Suppressor macrophage treated with lipopolysaccharide for 4 hours (primary cell): Measurements from ENCODE around the gene OR6A2.

ENCODE experiments used
- DNase-seq: peaks from one replicate; pipeline ENCODE4 v3.0.0-alpha.2; 2020

Gene OR6A2

DNA sequence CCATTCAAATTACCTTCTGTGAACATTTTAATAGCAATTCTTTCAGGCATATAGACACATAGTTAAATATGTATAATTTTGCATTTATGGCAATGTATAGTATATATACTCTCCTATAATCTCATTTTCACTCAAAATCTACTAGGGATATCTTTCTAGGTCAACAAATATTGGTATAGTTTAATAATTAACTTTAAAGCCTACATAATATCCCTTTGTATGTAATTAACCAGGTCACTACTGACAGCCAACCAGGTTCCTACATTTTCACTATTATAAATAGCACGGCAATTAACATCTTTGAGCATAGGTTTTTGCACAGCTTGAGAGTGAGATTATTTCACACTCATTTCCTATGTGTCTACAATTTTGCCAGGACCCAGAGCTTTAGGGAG, 43.5 kb downstream of the OR6A2 start:
- no peak for DNase-seq

DNA sequence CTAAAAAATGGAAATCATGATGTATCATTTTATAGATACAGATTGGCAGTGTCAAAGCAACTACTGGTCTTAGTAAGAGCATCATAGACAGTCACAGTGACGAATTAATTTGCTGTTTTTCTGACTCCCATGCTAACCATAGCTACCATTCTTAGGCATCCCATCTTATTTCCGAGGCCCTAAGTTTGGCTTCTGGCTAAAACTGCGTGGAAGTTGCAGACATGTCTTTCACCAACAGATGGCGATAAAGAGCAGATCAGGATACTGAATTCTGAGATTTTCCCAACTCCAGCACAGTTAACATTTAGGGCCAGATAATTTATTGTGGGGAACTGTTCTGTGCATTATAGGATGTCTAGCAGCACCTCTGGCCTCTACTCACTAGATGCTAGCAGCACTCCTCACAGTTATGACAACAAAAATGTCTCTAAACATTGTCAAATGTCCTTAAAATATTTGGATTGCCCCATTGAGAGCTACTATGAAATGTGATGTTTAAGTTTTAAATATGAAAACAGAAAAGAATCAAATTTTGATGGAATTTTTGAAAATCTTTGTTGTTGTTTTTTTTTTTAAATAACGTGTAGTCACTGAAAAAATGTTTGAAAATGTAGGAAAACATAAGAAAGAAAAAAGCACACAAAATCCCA, 44.1 kb downstream of the OR6A2 start:
- peak; percentile 69 for DNase-seq

DNA sequence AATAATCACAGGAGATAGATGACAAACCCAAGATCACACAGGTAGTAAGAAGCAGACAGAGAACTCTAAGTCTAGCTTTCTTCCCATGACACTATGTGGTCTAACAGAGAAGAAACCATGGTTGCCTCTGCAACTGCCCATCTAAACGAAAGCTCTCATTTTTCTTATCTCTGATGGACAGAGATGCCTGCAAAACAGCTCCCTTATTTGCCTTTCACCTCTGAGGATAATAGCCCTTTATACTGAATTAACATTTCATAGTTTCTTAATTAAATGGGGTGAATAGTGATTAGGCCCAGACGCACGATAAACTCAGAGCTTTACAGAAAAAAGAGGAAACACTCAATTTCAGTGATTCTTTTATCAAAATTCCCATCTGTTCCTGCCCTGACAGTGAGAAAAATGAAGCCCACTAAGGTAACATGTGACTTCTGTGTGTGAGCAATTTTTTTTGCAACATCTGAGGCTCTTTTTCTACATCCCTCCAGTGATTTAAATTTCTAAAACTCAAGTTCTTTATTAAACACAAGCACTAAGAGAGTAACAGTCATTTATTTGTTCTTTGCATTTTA, 52.3 kb downstream of the OR6A2 start:
- no peak for DNase-seq

DNA sequence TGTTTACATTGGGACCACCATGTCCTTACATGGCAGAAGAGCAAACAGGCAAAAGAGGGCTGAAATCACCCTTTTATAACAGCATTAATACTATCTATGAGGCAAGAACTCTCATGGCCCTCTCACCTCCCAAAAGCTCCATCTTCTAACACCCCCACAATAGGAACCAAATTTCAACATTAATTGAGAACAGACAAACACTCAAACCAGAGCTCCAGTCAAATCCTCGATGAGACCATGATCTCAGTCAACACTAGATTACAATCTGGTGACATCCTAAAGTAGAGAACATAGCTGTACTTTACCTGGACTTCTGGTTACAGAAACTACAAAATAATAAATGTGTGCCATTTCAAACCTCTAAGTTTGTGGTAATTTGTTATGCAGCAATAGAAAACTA, 52.9 kb downstream of the OR6A2 start:
- DNase-seq = no peak

DNA sequence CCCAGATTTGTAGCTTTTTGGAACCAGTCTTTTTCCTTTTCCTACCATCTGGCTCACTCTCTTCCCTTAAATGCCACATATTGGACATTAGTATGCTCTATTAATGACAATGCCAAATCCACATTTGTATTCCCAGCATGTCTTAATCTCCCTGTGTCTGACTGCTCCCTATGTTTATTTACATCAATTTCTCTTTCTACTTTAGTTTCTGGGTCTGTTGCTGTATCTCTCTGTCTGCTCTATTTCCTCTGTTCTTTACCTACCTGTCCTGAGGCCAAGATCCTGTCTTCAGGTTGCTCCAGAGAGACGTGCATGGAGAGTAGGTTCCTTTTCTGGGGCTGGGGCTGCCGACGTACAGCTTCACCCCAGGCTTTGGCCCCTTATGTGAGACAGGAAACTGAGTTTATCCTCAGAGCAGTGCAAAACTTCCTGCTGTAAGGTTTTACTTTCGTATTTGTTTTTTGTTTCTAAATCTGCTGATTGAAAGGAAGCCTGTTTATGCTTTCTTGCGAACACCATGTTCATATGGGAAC, 53.3 kb downstream of the OR6A2 start:
- DNase-seq = peak; percentile 63

DNA sequence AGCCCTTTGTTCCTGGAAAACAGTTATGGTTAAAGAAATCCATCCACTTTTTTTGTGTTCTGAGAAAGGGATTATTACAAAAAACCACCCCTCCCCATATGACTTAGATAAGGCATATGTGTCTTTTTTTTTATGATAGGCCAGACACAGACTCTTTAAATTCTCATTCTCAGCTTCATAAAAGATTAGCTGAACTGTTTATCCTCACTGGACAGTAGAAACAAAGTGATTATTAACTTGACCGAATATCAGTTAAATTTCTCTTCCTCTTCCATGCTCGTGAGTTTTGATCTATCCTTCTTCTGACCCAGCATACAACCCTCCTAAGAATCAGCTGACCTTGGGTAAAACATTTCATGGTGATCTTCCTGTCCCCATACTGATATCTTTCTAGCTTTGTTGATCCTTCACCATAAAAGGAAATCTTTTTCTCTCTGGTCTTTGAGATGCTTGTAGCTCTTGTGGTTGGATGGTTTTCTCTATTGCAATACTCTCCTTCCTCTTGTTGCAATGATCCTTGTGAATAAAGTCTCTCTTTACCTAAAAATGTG, 53.9 kb downstream of the OR6A2 start:
- DNase-seq = peak; percentile 36

DNA sequence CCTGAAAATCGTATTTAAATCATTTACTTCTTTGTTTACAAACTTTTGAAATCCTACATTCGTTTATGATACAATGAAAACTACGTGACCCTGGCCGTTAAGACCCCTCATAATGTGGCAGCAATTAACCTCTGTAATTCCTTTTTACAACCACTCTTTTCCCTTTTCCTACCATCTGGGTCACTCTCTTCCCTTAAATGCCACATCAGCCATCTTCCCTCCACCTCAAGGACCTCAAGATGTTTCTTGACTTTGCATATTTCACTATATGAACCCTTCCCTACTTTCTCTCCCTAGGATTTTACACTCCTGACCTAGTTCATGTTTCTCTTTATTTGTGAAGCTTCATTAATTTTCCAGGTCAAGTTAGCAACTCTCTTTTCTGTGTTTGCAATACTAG, 54.5 kb downstream of the OR6A2 start:
- DNase-seq = no peak

DNA sequence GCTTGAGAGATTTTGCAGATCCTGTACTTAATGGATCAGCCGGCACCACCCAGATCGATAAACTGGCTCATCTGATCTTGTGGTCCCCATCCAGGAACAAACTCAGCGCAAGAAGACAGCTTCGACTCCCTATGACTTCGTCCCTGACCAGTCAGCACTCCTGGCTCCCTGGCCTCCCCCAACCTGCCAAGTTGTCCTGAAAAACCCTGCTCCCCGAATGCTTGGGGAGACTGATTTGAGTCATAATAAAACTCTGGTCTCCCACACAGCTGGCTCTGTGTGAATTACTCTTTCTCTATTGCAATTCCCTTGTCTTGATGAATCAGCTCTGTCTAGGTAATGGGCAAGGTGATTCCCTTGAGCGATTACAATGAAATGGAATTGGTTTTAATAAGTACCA, 57.2 kb downstream of the OR6A2 start:
- no peak for DNase-seq
